HCT116 (cell line): ENCODE results near the gene ZCWPW1. TPM values are rescaled to one million over a fixed set of nuclear protein-coding genes. Genes with fewer than 3 reads are reported as not detected.

ENCODE experiments used
- ATAC-seq: fragments of 200-7000 bp; cut with Tn5 transposase; 2 replicates; pipeline ENCODE4 v1.9.1; 2020; ENCODE audit warnings: mild to moderate bottlenecking, moderate library complexity
- BruUV-seq: library from RNA; stranded (reverse); fragments of 400-500 nt; replicated peaks from 2 replicates; lab custom pipeline; 2021; lab: Mats Ljungman, UMichigan
- CTCF ChIA-PET: fragments of 300-600 bp; sonication (Branson Sonifier 250); formaldehyde crosslinking; loops from one replicate; lab custom pipeline; 2021; ENCODE audit warnings: antibody characterized with exemption; lab: Charles Lee
- POLR2A ChIA-PET: fragments of 300-600, 350-600 bp; sonication (Branson Sonifier 250); formaldehyde crosslinking; loops from one replicate; lab custom pipeline; 2021; ENCODE audit warnings: antibody characterized with exemption; lab: Charles Lee
- RAD21 ChIA-PET, 2 experiments: fragments of 300-600 bp; sonication (Branson Sonifier 250); formaldehyde crosslinking; loops; one replicate each; lab custom pipeline; 2023; ENCODE audit warnings: low total read pairs in 2 of 2; ENCODE audit not compliant: uncharacterized antibody in 2 of 2, unreplicated experiment in 2 of 2, low non-redundant PET in 1 of 2; lab: Charles Lee
- DNase-seq: peaks from one replicate; pipeline ENCODE4 v3.0.0-alpha.2; 2010; ENCODE audit warnings: low read depth, low spot score
- H2AFZ ChIP-seq: fragments of 200-600 bp; shearing (Covaris generic), sonication (generic); 2 replicates; pipeline ENCODE4 v1.6.1; 2017; ENCODE audit warnings: low read depth, mixed run types, mixed read lengths, antibody characterized with exemption, low read length; ENCODE audit not compliant: poor library complexity, severe bottlenecking
- H3K27ac ChIP-seq: 2 replicates; pipeline ENCODE4 v1.5.1; 2012; ENCODE audit warnings: low read depth, low read length
- H3K27me3 ChIP-seq: fragments of 200-600 bp; sonication (generic); 2 replicates; pipeline ENCODE4 v1.6.1; 2016; ENCODE audit warnings: mixed run types, low read length, mixed read lengths; ENCODE audit not compliant: insufficient read depth
- H3K36me3 ChIP-seq, 2 experiments: fragments of 200-500 bp in 1 of 2; fragments of 200-600 bp in 1 of 2; sonication (Bioruptor generic) in 1 of 2; sonication (generic) in 1 of 2; 2 replicates each; pipeline versions ENCODE4 v1.5.1 to v1.6.1; 2014 to 2016; ENCODE audit warnings: low read length in 2 of 2, inconsistent platforms in 1 of 2, mixed read lengths in 1 of 2, mixed run types in 1 of 2; ENCODE audit not compliant: insufficient read depth in 2 of 2, control insufficient read depth in 1 of 2
- H3K4me1 ChIP-seq, 2 experiments: fragments of 200-600 bp in 1 of 2; sonication (generic) in 1 of 2; 2 replicates each; pipeline versions ENCODE4 v1.5.1 to v1.6.1; 2012 to 2017; ENCODE audit warnings: low read length in 2 of 2, inconsistent platforms in 1 of 2, mild to moderate bottlenecking in 1 of 2, mixed read lengths in 1 of 2, mixed run types in 1 of 2, moderate library complexity in 1 of 2; ENCODE audit not compliant: insufficient read depth in 2 of 2, control insufficient read depth in 1 of 2
- H3K4me2 ChIP-seq: fragments of 200-600 bp; sonication (generic); 2 replicates; pipeline ENCODE4 v1.6.1; 2017; ENCODE audit warnings: mixed run types, low read length, mixed read lengths
- H3K4me3 ChIP-seq, 2 experiments: fragments of 200-600 bp in 1 of 2; sonication (generic) in 1 of 2; replicated peaks in 1 of 2; 2 replicates each; pipeline ENCODE4 v1.5.1; 2011 to 2016; ENCODE audit warnings: low read length in 2 of 2, control low read depth in 1 of 2, low read depth in 1 of 2, mild to moderate bottlenecking in 1 of 2, mixed read lengths in 1 of 2, mixed run types in 1 of 2
- H3K79me2 ChIP-seq: fragments of 200-600 bp; sonication (generic); 2 replicates; pipeline ENCODE4 v1.6.1; 2017; ENCODE audit warnings: mild to moderate bottlenecking, mixed run types, low read length, moderate library complexity, mixed read lengths; ENCODE audit not compliant: insufficient read depth
- H3K9ac ChIP-seq: fragments of 200-600 bp; sonication (generic); 2 replicates; pipeline ENCODE4 v1.6.1; 2016; ENCODE audit warnings: low read length, mixed read lengths
- H3K9me2 ChIP-seq: fragments of 200-600 bp; sonication (generic), shearing (Covaris generic); 2 replicates; pipeline ENCODE4 v1.6.1; 2017; ENCODE audit warnings: mixed run types, mild to moderate bottlenecking, moderate library complexity; ENCODE audit not compliant: insufficient read depth
- H3K9me3 ChIP-seq, 2 experiments: fragments of 200-500 bp in 1 of 2; fragments of 200-600 bp in 1 of 2; sonication (Bioruptor generic) in 1 of 2; sonication (generic) in 1 of 2; 2 replicates each; pipeline ENCODE4 v1.6.1; 2014 to 2017; ENCODE audit warnings: low read length in 2 of 2, mixed read lengths in 2 of 2, inconsistent platforms in 1 of 2, low read depth in 1 of 2, mild to moderate bottlenecking in 1 of 2, mixed run types in 1 of 2, moderate library complexity in 1 of 2; ENCODE audit not compliant: control insufficient read depth in 1 of 2, insufficient read depth in 1 of 2
- H4K20me1 ChIP-seq: fragments of 200-600 bp; sonication (generic), shearing (Covaris generic); 2 replicates; pipeline ENCODE4 v1.6.1; 2017; ENCODE audit warnings: mixed run types, mild to moderate bottlenecking, moderate library complexity; ENCODE audit not compliant: insufficient read depth
- ATF3 ChIP-seq: IDR thresholded peaks from 2 replicates; pipeline ENCODE4 v1.6.1; 2012
- CBX3 ChIP-seq: IDR thresholded peaks from 2 replicates; pipeline ENCODE4 v1.6.1; 2012; ENCODE audit warnings: low read depth
- CEBPB ChIP-seq: IDR thresholded peaks from 2 replicates; pipeline ENCODE4 v1.6.1; 2012; ENCODE audit warnings: low read depth
- EGR1 ChIP-seq: IDR thresholded peaks from 2 replicates; pipeline ENCODE4 v1.6.1; 2012; ENCODE audit warnings: low read depth
- ELF1 ChIP-seq: IDR thresholded peaks from 2 replicates; pipeline ENCODE4 v1.6.1; 2012; ENCODE audit warnings: low read depth, borderline replicate concordance
- EZH2 ChIP-seq: fragments of 200-600 bp; sonication (generic); IDR thresholded peaks from 2 replicates; pipeline ENCODE4 v1.6.1; 2017; ENCODE audit warnings: antibody characterized with exemption, mixed run types
- EZH2phosphoT487 ChIP-seq: fragments of 200-600 bp; IDR thresholded peaks from 2 replicates; pipeline ENCODE4 v1.6.1; 2018; ENCODE audit warnings: antibody characterized with exemption, borderline replicate concordance
- FOSL1 ChIP-seq: IDR thresholded peaks from 2 replicates; pipeline ENCODE4 v1.6.1; 2012; ENCODE audit warnings: low read depth
- JUND ChIP-seq: IDR thresholded peaks from 2 replicates; pipeline ENCODE4 v1.6.1; 2012
- POLR2AphosphoS5 ChIP-seq: IDR thresholded peaks from 2 replicates; pipeline ENCODE4 v1.6.1; 2011; ENCODE audit warnings: mild to moderate bottlenecking, low read depth, low read length, moderate library complexity
- RAD21 ChIP-seq: IDR thresholded peaks from 2 replicates; pipeline ENCODE4 v1.6.1; 2012; ENCODE audit warnings: low read depth, mild to moderate bottlenecking
- SIN3A ChIP-seq: IDR thresholded peaks from 2 replicates; pipeline ENCODE4 v1.6.1; 2012; ENCODE audit warnings: low read depth
- SP1 ChIP-seq: IDR thresholded peaks from 2 replicates; pipeline ENCODE4 v1.6.1; 2012; ENCODE audit warnings: low read depth
- SRF ChIP-seq: IDR thresholded peaks from 2 replicates; pipeline ENCODE4 v1.6.1; 2012; ENCODE audit warnings: low read depth
- YY1 ChIP-seq: IDR thresholded peaks from 2 replicates; pipeline ENCODE4 v1.6.1; 2011; ENCODE audit warnings: low read length, low read depth, moderate library complexity, mild to moderate bottlenecking; ENCODE audit not compliant: insufficient replicate concordance; ENCODE audit errors: extremely low read depth
- ZFX ChIP-seq: fragments of 450-650 bp; IDR thresholded peaks from 2 replicates; pipeline ENCODE4 v1.6.1; 2017
- intact Hi-C: fragments of 100-400 bp; cut with micrococcal nuclease; formaldehyde crosslinking; loops from 2 replicates; pipeline ENCODE4 v1.10.0; 2022
- total RNA-seq: library from RNA; stranded (reverse); gene quantifications from one replicate; pipeline ENCODE4 v1.2.1, GENCODE V29; 2021; ENCODE audit not compliant: unreplicated experiment
- TF ChIP-seq, protein P1 (sequence below), 3 experiments: fragments of 200-600 bp in 1 of 3; sonication (generic) in 1 of 3; IDR thresholded peaks in 2 of 3; conservative IDR thresholded peaks in 1 of 3; 2 replicates each; pipeline ENCODE4 v1.5.1; 2012 to 2017; ENCODE audit warnings: low read depth in 2 of 3, low read length in 2 of 3, antibody characterized with exemption in 1 of 3, borderline replicate concordance in 1 of 3, control low read depth in 1 of 3, mild to moderate bottlenecking in 1 of 3, mixed read lengths in 1 of 3, mixed run types in 1 of 3, moderate library complexity in 1 of 3; ENCODE audit not compliant: insufficient read depth in 1 of 3

The ZCWPW1 gene
- total RNA-seq, 1 experiment from 2014 or later, result 1.5 TPM

DNA sequence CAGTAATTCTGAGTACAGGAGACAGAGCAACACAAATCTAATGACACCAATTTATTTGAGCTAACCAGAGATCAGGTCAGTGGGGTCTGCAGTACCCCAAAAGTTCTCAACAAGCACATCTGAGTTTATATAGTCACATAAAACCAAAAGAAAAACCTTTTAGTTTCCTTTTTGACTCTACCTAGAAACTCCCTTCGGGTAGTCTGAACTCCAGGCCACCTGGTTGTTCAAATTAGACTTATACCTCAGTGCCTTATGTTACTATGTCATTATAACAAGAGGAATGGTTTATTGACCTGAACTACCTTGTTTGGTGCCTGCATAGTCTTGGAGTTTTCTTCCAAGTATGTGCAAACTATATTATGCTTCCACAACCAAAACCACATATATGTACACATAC, 14.6 kb downstream of the ZCWPW1 start:
- DNase-seq, result no peak
- Histone ChIP-seq H3K27ac (no peak overlapping the region), H3K4me2 (no peak overlapping the region), H3K9ac (no peak overlapping the region), H3K27me3 (peaks cover 4% of the 10 kb centered on the region; the same call in 1 of the 2 replicates), H3K36me3 (no peaks in the 10 kb centered on the region), H3K79me2 (no peaks in the 10 kb centered on the region), H3K9me3 (no peaks in the 10 kb centered on the region), H3K9me2 (no peaks in the 10 kb centered on the region), H2AFZ (no peak overlapping the region), H3K4me3 (no peak overlapping the region), H3K4me1 (no peaks in the 10 kb centered on the region), H4K20me1 (no peaks in the 10 kb centered on the region)
- TF ChIP-seq JUND (no peak), RAD21 (no peak), CEBPB (no peak), EZH2phosphoT487 (no peak), EGR1 (no peak), ELF1 (no peak), EZH2 (no peak), CBX3 (no peak), ATF3 (no peak), SIN3A (no peak), YY1 (no peak), SRF (no peak), POLR2AphosphoS5 (no peak), FOSL1 (no peak), ZFX (no peak), SP1 (no peak)
- TF ChIP-seq, protein P1, sequence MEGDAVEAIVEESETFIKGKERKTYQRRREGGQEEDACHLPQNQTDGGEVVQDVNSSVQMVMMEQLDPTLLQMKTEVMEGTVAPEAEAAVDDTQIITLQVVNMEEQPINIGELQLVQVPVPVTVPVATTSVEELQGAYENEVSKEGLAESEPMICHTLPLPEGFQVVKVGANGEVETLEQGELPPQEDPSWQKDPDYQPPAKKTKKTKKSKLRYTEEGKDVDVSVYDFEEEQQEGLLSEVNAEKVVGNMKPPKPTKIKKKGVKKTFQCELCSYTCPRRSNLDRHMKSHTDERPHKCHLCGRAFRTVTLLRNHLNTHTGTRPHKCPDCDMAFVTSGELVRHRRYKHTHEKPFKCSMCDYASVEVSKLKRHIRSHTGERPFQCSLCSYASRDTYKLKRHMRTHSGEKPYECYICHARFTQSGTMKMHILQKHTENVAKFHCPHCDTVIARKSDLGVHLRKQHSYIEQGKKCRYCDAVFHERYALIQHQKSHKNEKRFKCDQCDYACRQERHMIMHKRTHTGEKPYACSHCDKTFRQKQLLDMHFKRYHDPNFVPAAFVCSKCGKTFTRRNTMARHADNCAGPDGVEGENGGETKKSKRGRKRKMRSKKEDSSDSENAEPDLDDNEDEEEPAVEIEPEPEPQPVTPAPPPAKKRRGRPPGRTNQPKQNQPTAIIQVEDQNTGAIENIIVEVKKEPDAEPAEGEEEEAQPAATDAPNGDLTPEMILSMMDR (IDR thresholded peaks at IDR 0.05 in 2 of 3, conservative IDR thresholded peaks at IDR 0.05 in 1 of 3; ENCODE audit: borderline replicate concordance in 1 of 3, insufficient read depth in 1 of 3, low read depth in 2 of 3, low read length in 2 of 3), result no peak
- POLR2A ChIA-PET, result no interaction called here
- RAD21 ChIA-PET, result no interaction called here
- no TSS peak for BruUV-seq
- CTCF ChIA-PET, result no interaction called here
- intact Hi-C loops, result no loop called here
- ATAC-seq, result no peak
